GM19351 (cell line): Measurements from ENCODE around the gene PRM2.

Experiments used
- ATAC-seq: cut with Tn5 transposase; IDR thresholded peaks from one replicate; pipeline ENCODE4 v1.9.1; 2021; ENCODE audit warnings: mild to moderate bottlenecking, moderate library complexity; ENCODE audit not compliant: unreplicated experiment

Gene PRM2

DNA sequence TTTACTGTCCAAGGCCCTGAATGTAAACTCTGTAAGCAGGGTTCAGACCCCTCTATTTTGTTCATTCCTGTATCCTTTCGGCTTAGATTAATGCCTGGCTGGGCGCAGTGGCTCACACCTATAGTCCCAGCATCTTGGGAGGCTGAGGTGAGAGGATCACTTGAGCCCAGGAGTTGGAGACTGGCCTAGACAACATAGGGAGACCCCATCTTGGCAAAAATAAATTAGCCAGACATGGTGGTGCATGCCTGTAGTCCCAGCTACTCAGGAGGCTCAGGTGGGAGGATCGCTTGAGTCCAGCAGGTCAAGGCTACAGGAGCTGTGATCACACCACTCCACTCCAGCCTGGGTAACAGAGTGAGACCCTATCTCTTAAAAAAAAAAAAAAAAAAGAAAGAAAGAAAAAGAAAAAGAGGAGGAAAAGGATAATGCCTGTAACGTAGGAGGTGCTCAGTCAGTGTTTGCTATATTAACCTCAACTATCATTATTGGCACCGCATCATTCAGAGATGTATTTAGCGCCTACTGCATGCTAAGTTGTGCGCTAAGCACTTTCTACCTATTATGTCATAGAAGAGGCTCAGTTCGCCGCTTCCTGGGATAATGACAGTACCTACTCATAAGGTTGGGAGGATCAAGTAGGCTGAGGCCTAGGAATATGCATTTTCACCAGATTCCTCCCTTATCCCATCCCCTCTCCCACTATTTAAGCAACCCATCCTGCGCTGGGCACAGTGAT, 25.3 kb downstream of the PRM2 start:
- no peak for ATAC-seq

- no peak for ATAC-seq
Measured at GRCh38 chr16:11250091-11250785, 26.0 kb downstream of the PRM2 start.

- no peak for ATAC-seq
Measured at GRCh38 chr16:11249233-11250061, 26.8 kb downstream of the PRM2 start.

DNA sequence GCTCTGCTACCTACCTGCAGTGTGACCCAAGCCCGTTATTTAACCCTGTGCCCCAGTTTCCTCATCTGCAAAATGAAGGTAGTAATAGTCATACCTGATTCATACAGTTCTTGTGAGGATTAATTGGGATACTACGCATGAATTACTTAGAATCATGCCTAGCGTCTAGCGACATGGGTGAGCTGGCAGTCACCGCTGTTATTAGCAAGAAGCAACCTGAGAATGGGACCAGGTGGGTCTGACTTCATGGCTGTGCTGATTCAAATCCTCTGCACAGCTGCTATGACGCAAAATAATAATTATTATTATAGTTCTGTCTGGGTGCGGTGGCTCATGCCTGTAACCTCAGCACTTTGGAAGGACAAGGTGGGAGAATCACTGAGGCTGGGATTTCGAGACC, 28.1 kb downstream of the PRM2 start:
- ATAC-seq = no peak

GRCh38 chr16:11245988-11246387, 30.3 kb downstream of the PRM2 start:
- no peak for ATAC-seq

GRCh38 chr16:11245222-11245737, 31.0 kb downstream of the PRM2 start:
- ATAC-seq = no peak

DNA sequence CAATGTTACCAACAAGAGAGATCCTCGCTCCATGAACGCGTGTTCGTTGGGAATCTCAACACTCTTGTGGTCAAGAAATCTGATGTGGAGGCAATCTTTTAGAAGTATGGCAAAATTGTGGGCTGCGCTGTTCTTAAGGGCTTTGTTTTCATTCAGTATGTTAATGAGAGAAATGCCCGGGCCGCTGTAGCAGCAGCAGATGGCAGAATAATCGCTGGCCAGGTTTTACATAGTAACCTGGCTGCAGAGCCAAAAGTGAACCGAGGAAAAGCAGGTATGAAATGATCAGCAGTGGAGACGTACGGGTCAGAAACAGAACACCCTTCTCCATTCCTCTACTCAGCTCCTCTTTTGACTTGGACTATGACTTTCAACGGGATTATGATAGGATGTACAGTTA, 33.6 kb downstream of the PRM2 start:
- no peak for ATAC-seq

DNA sequence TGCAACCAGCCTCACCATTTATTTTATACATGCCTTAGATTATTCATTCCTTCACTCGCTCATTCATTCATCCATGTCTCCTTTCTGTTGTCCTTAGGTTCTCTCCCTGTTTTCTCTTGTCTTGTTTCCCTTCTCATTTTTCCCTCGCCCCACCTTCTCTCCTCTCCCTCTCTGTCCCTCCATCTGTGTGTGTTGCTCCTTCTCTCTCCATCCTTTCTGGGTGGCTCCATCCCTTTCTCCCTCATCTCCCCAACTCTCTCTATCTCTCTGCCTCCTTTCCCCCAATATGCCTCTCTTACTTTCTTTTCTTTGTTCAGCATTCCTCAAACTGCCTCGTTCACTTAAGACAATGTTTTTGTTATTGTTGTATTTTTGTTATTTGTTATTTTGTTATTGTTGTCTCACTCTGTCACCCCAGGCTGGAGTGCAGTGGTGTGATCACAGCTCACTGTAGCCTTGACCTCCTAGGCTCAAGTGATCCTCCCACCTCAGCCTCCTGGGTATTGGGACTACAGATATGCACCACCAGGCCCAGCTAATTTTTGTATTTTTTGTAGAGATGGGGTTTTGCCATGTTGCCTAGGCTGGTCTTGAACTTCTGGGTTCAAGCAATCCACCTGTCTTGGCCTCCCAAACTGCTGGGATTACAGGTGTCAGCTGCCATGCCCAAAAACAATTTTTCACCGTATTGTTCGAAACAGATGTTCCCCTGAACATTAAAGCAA, 34.6 kb downstream of the PRM2 start:
- no peak for ATAC-seq

GRCh38 chr16:11240636-11241473, 35.4 kb downstream of the PRM2 start:
- ATAC-seq = no peak

DNA sequence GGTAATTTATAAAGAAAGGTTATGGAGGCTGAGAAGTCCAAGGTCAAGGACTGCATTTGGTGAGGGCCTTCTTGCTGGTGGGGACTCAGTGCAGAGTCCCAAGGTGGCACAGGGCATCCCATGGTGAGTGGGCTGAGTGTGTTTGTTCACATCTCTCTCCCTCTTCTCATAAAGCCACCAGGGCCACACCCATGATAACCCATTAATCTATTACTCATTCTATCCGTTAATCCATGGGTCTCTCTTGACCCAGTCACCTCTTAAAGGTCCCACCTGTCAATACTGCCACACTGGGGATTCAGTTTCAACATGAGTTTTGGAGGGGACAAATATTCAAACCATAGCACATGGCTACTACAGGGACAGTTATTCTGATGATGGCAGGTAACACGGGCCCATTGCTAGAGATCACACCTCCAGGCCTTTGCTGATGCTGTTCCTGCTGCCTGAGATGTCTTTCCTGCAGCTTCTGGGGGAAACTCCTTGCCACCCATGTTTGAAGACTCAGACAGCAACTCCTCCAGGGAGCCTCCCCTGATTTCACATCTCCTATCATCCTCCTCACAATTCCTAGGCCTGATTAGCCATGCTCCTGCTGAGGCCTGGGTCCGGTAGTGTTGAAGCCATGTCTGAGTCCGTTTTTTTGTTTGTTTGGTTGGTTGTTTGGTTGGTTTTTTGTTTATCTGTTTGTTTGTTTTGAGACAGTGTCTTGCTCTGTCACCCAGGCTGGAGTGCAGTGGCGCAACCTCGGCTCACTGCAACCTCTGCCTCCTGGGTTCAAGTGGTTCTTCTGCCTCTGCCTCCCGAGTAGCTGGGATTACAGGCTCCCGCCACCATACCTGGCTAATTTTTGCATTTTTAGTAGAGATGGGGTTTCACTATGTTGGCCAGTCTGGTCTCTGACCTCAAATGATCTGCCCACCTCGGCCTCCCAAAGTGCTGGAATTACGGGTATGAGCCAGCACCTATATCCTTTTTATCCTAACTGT, 36.3 kb downstream of the PRM2 start:
- no peak for ATAC-seq

DNA sequence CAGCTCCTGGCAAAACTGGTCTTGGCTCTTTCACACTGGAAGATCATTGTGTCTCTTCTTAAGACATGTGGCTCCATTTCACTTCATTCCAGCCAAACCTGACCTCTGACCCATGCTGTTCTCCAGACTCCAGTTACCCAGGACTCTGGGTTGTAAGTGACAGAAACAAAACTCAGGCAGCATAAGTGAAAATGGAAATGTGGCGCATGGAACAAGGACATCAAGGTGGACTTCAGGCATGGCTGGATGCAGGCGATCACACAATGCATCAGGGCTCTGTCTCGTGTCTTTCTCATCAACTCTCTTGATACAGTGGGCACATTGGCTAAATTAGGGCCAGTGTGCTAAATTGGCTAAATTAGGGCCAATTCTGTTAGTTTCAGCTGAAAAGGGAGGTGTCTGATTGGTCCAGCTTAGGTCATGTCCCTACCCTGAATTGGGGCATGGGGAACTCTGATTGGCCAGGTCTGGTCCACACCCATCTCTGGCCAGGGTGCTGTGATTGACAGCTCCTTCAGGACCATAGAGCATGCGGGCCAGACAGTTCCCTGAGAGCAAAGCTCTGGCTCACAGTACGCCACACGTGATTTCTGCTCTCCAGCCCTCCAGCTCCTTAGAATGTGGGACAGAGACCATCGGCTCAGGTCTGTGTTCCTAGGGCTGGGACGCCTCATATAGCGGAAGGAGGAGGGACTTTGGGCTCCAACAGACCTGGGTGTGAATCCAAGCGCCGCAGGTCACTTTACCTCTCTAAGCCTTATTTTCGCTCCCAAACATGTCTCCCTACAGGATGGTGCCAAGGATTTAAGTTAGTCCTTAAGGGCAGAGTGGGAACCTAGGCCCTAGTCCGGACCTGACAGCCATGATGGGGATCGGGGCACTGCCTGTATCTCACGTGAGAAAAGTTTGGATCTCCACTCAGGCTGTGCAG, 37.7 kb downstream of the PRM2 start:
- ATAC-seq = no peak

GRCh38 chr16:11236461-11237254, 39.6 kb downstream of the PRM2 start:
- no peak for ATAC-seq

DNA sequence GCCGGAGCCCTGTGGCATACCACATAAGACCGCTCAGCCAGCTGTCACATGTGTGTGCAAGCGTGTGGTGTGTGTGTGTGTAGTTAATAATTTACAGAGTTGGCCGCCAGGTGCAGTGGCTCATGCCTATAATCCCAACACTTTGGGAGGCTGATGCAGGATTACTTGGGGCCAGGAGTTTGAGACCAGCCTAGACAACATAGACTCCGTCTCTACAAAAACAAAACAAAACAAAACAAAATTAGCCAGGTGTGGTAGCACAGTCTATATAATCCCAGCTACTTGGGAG, 40.6 kb downstream of the PRM2 start:
- ATAC-seq = no peak

- ATAC-seq = no peak
Measured at GRCh38 chr16:11234884-11235702, 41.2 kb downstream of the PRM2 start.

GRCh38 chr16:11233727-11234376, 42.4 kb downstream of the PRM2 start:
- ATAC-seq = no peak
